GM06990 (cell line): ENCODE results near the gene RPP21.

Source experiments
- DNase-seq: peaks from one replicate; pipeline ENCODE4 v3.0.0-alpha.2; 2011; ENCODE audit not compliant: insufficient read length; ENCODE audit errors: extremely low read depth
- H3K27me3 ChIP-seq: replicated peaks from 2 replicates; pipeline ENCODE4 v1.6.0; 2011; ENCODE audit warnings: low read length; ENCODE audit not compliant: control insufficient read depth, insufficient read depth
- H3K36me3 ChIP-seq: 2 replicates; pipeline ENCODE4 v1.5.1; 2011; ENCODE audit warnings: low read length; ENCODE audit not compliant: control insufficient read depth, insufficient read depth
- H3K4me3 ChIP-seq: replicated peaks from 2 replicates; pipeline ENCODE4 v1.5.1; 2011; ENCODE audit warnings: low read depth, mild to moderate bottlenecking, control low read depth, low read length
- CTCF ChIP-seq: IDR thresholded peaks from 2 replicates; pipeline ENCODE4 v1.5.1; 2011; ENCODE audit warnings: low read length, control low read depth, mild to moderate bottlenecking, inconsistent platforms; ENCODE audit not compliant: insufficient read depth, poor library complexity, severe bottlenecking

The RPP21 gene

GRCh38 chr6:30321692-30322388 is 23.1 kb upstream of the RPP21 start:
- DNase-seq = no peak
- H3K4me3 ChIP-seq = no peak overlapping the region
- no peaks in the 10 kb centered on the region for H3K27me3 ChIP-seq
- peaks cover 3% of the 10 kb centered on the region for H3K36me3 ChIP-seq
- no peak for TF ChIP-seq CTCF

- Histone ChIP-seq H3K4me3 (no peak overlapping the region), H3K27me3 (no peaks in the 10 kb centered on the region), H3K36me3 (peaks cover 3% of the 10 kb centered on the region)
- TF ChIP-seq CTCF = no peak
- no peak for DNase-seq
Observed at GRCh38 chr6:30322527-30323501, 22.1 kb upstream of the RPP21 start.

- H3K4me3 ChIP-seq = no peak overlapping the region
Observed at GRCh38 chr6:30323806-30324205, 21.1 kb upstream of the RPP21 start.

GRCh38 chr6:30325150-30325872 is 19.6 kb upstream of the RPP21 start:
- H3K36me3 ChIP-seq = peaks cover 6% of the 10 kb centered on the region
- no peak for DNase-seq
- peak overlapping the region; percentile 97 for H3K4me3 ChIP-seq
- no peak for TF ChIP-seq CTCF
- no peaks in the 10 kb centered on the region for H3K27me3 ChIP-seq

More at GRCh38 chr6:30323806-30324205, 21.1 kb upstream of the RPP21 start:
- no peak for TF ChIP-seq CTCF
- DNase-seq = no peak
- H3K36me3 ChIP-seq = peaks cover 3% of the 10 kb centered on the region
- no peaks in the 10 kb centered on the region for H3K27me3 ChIP-seq

GRCh38 chr6:30325873-30326525 is 19.0 kb upstream of the RPP21 start:
- Histone ChIP-seq H3K36me3 (peaks cover 6% of the 10 kb centered on the region), H3K27me3 (no peaks in the 10 kb centered on the region), H3K4me3 (peak overlapping the region; percentile 97)
- peak; percentile 84 for DNase-seq
- no peak for TF ChIP-seq CTCF
